BJ (cell line): ENCODE data around the gene BTK. TPM values are rescaled to one million over a fixed set of nuclear protein-coding genes. Genes with fewer than 3 reads are reported as not detected.

Experiments
- CTCF ChIA-PET: fragments of 350-600 bp; formaldehyde crosslinking; extraction: SDS; loops from one replicate; lab custom pipeline; 2021; ENCODE audit warnings: antibody characterized with exemption, inconsistent platforms; lab: Yijun Ruan, JAX
- POLR2A ChIA-PET: fragments of 300-600 bp; sonication (Branson Sonifier 250); formaldehyde crosslinking; extraction: SDS; loops from one replicate; lab custom pipeline; 2021; ENCODE audit warnings: antibody characterized with exemption; lab: Charles Lee
- DNase-seq: peaks from one replicate; pipeline ENCODE4 v3.0.0-alpha.2; 2011; ENCODE audit warnings: low read depth
- H3K27me3 ChIP-seq: 2 replicates; pipeline ENCODE4 v1.6.0; 2011; ENCODE audit warnings: low read length; ENCODE audit not compliant: control insufficient read depth, insufficient read depth
- H3K36me3 ChIP-seq: 2 replicates; pipeline ENCODE4 v1.5.1; 2011; ENCODE audit warnings: low read length; ENCODE audit not compliant: control insufficient read depth, insufficient read depth
- H3K4me3 ChIP-seq: 2 replicates; pipeline ENCODE4 v1.5.1; 2011; ENCODE audit warnings: low read depth, mild to moderate bottlenecking, control low read depth, low read length
- CTCF ChIP-seq: IDR thresholded peaks from 2 replicates; pipeline ENCODE4 v1.5.1; 2011; ENCODE audit warnings: low read depth, mild to moderate bottlenecking, control low read depth, inconsistent platforms, low read length, moderate library complexity; ENCODE audit not compliant: insufficient read depth
- polyA plus RNA-seq: library from polyadenylated mRNA; depleted of rRNA; stranded (reverse); fragments of >200 nt; gene quantifications from 2 replicates; pipeline ENCODE4 v1.2.3, GENCODE V29; 2011

BTK gene
- polyA plus RNA-seq, 1 experiment, result not detected

- ChIA-PET CTCF (no interaction called here), POLR2A (no interaction called here)
- DNase-seq, result no peak
- H3K36me3 ChIP-seq, result no peaks in the 10 kb centered on the region
- no peaks in the 10 kb centered on the region for H3K27me3 ChIP-seq
- no peak overlapping the region for H3K4me3 ChIP-seq
- no peak for TF ChIP-seq CTCF
Observed at GRCh38 chrX:101360390-101360789, 25.6 kb downstream of the BTK start.

GRCh38 chrX:101359966-101360365 lies 26.0 kb downstream of the BTK start:
- ChIA-PET CTCF (no interaction called here), POLR2A (no interaction called here)
- Histone ChIP-seq H3K36me3 (no peaks in the 10 kb centered on the region), H3K27me3 (no peaks in the 10 kb centered on the region), H3K4me3 (no peak overlapping the region)
- no peak for DNase-seq
- no peak for TF ChIP-seq CTCF

GRCh38 chrX:101357166-101357795 lies 28.7 kb downstream of the BTK start:
- CTCF ChIA-PET, result no interaction called here
- Histone ChIP-seq H3K27me3 (no peaks in the 10 kb centered on the region), H3K4me3 (no peak overlapping the region), H3K36me3 (no peaks in the 10 kb centered on the region)
- TF ChIP-seq CTCF, result peak; percentile 28; the same call in 1 of the 2 replicates
- no peak for DNase-seq
- POLR2A ChIA-PET, result no interaction called here

- Histone ChIP-seq H3K36me3 (no peaks in the 10 kb centered on the region; the same call in 1 of the 2 replicates), H3K4me3 (peak overlapping the region; percentile 78), H3K27me3 (no peaks in the 10 kb centered on the region)
- DNase-seq, result no peak
- ChIA-PET POLR2A (no interaction called here), CTCF (no interaction called here)
- no peak for TF ChIP-seq CTCF
Observed at GRCh38 chrX:101349193-101349562, 36.8 kb downstream of the BTK start.

DNA sequence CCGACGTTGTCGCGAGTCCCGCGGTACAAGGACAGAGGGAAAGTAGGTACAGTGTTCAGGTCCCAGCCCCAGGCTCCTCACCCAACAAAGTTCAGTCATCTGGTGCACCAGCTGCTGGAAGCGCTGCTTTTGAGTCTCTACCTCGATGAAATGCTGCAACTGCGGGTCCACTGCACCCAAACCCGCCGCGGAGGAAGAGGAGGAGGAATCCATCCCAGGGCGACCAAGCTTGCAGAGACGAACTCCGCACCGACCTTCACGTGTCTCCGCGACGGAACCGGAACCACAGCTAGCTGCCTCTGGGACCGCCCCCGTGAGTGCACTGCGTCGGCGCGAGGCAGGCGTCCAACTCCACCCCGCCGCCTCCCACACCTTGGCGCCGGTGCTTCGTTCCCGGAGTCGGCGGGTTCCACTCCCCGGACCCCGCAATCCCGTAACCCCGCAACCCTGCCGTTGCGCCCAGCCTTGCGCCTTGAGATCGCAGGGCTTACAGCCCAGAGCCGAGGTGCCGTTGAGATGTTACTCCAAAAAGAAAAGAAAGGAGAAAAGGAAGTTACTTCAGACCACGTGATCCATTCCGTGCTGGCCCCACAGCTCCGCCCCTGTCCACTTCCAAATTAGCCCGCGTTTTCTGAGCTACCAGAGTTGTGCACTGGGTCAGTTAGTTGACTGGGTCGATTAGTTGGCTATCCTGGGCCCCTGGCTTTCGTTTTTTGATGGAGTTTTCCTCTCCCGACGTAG lies 37.4 kb downstream of the BTK start, which contains the start of gene TIMM8A:
Gene TIMM8A (minus strand): TSS at position 291 of the 741 bp plus-strand sequence. CDS start 78 bp downstream, at position 213.
- ChIA-PET CTCF (no interaction called here), POLR2A (no interaction called here)
- H3K4me3 ChIP-seq, result peak within 1 kb of the TSS; percentile 78
- no peaks in the 10 kb centered on the region for H3K27me3 ChIP-seq
- no peaks in the 10 kb centered on the region; the same call in 1 of the 2 replicates for H3K36me3 ChIP-seq
- no peak for TF ChIP-seq CTCF
- DNase-seq, result peak; percentile 6
